NB4 (cell line): Measurements from ENCODE around the gene RINL.
"Not testable (repeated sequence)": the region's sequence is repeated elsewhere in the genome, so short reads cannot be mapped to it uniquely, and the experiment has no call there.

Experiments used
- DNase-seq: peaks from one replicate; pipeline ENCODE4 v3.0.0; 2010; ENCODE audit warnings: low read depth
- H3K4me3 ChIP-seq: one replicate; pipeline ENCODE4 v1.5.1; 2011; ENCODE audit warnings: mild to moderate bottlenecking, low read depth, low read length, moderate library complexity
- CTCF ChIP-seq: IDR thresholded peaks from one replicate; pipeline ENCODE4 v1.5.1; 2012; ENCODE audit warnings: low read depth, low read length
- MAX ChIP-seq: IDR thresholded peaks from 2 replicates; pipeline ENCODE4 v1.6.1; 2011; ENCODE audit warnings: low read depth, low read length
- MYC ChIP-seq: IDR thresholded peaks from 2 replicates; pipeline ENCODE4 v1.6.1; 2011; ENCODE audit warnings: low read depth, low read length
- POLR2A ChIP-seq: IDR thresholded peaks from 2 replicates; pipeline ENCODE4 v1.6.1; 2011; ENCODE audit warnings: mild to moderate bottlenecking; ENCODE audit not compliant: insufficient read length; ENCODE audit errors: extremely low read depth

Gene RINL

GRCh38 chr19:38891771-38892170 is 13.7 kb upstream of the RINL start:
- DNase-seq = no peak
- TF ChIP-seq MYC (no peak), CTCF (no peak), POLR2A (no peak), MAX (no peak)
- no peak overlapping the region for H3K4me3 ChIP-seq

GRCh38 chr19:38890686-38891085 is 12.6 kb upstream of the RINL start:
- no peak for DNase-seq
- no peak overlapping the region for H3K4me3 ChIP-seq
- no peak for TF ChIP-seq POLR2A
- no peak for TF ChIP-seq MYC
- no peak for TF ChIP-seq CTCF

GRCh38 chr19:38889803-38890202 is 11.7 kb upstream of the RINL start:
- TF ChIP-seq MAX (no peak), POLR2A (no peak), CTCF (no peak)

GRCh38 chr19:38888876-38889275 is 10.8 kb upstream of the RINL start:
- H3K4me3 ChIP-seq = no peak overlapping the region
- TF ChIP-seq MYC (no peak), MAX (no peak), CTCF (no peak), POLR2A (no peak)
- DNase-seq = no peak

More at GRCh38 chr19:38889803-38890202, 11.7 kb upstream of the RINL start:
- no peak for DNase-seq
- H3K4me3 ChIP-seq = no peak overlapping the region

- not testable (repeated sequence) for H3K4me3 ChIP-seq, DNase-seq
These were observed 6.6 kb upstream of the RINL start for GRCh38 chr19:38884691-38885090.

- TF ChIP-seq MYC = no peak
- no peak for DNase-seq
- H3K4me3 ChIP-seq = no peak overlapping the region
These were observed 5.2 kb upstream of the RINL start for GRCh38 chr19:38883286-38883685.

- TF ChIP-seq MYC = no peak
- no peak for TF ChIP-seq MAX
- no peak for TF ChIP-seq POLR2A
- no peak for DNase-seq
- no peak overlapping the region for H3K4me3 ChIP-seq
These were observed 3.0 kb upstream of the RINL start for GRCh38 chr19:38880882-38881609.
